Smooth muscle cell (in vitro differentiated cells): ENCODE measurements around the gene SMIM41. TPM values are rescaled to one million over a fixed set of nuclear protein-coding genes. Genes with fewer than 3 reads are reported as not detected.

Experiments used
- DNase-seq: peaks from one replicate; lab custom pipeline; 2025; ENCODE audit not compliant: unreplicated experiment; lab: John Stamatoyannopoulos, UW
- H2AFZ ChIP-seq: fragments of 200-600 bp; sonication (generic); 2 replicates; pipeline ENCODE4 v1.6.0; 2016; ENCODE audit warnings: antibody characterized with exemption, low read depth, mild to moderate bottlenecking
- H3F3A ChIP-seq: fragments of 200-600 bp; sonication (generic); 2 replicates; pipeline ENCODE4 v1.6.0; 2017; ENCODE audit warnings: antibody characterized with exemption, low read depth
- H3K27ac ChIP-seq: fragments of 200-600 bp; sonication (generic); 2 replicates; pipeline ENCODE4 v1.5.1; 2016; ENCODE audit warnings: low read depth, mild to moderate bottlenecking
- H3K27me3 ChIP-seq: fragments of 200-600 bp; sonication (generic); 2 replicates; pipeline ENCODE4 v1.6.1; 2016; ENCODE audit warnings: low read depth, mild to moderate bottlenecking
- H3K36me3 ChIP-seq: fragments of 200-600 bp; sonication (generic); 2 replicates; pipeline ENCODE4 v1.5.1; 2016; ENCODE audit warnings: low read depth
- H3K4me1 ChIP-seq: fragments of 200-600 bp; sonication (generic); 2 replicates; pipeline ENCODE4 v1.5.1; 2016; ENCODE audit warnings: low read depth
- H3K4me2 ChIP-seq: fragments of 200-600 bp; sonication (generic); 2 replicates; pipeline ENCODE4 v1.6.0; 2016; ENCODE audit warnings: mild to moderate bottlenecking
- H3K4me3 ChIP-seq: fragments of 200-600 bp; sonication (generic); 2 replicates; pipeline ENCODE4 v1.5.1; 2016; ENCODE audit warnings: mild to moderate bottlenecking
- H3K79me2 ChIP-seq: fragments of 200-600 bp; sonication (generic); 2 replicates; pipeline ENCODE4 v1.6.0; 2016; ENCODE audit warnings: low read depth, mild to moderate bottlenecking
- H3K9ac ChIP-seq: fragments of 200-600 bp; sonication (generic); 2 replicates; pipeline ENCODE4 v1.6.0; 2016; ENCODE audit warnings: low read depth
- H3K9me3 ChIP-seq: fragments of 200-600 bp; sonication (generic); replicated peaks from 2 replicates; pipeline ENCODE4 v1.5.1; 2016; ENCODE audit warnings: low read depth
- H4K20me1 ChIP-seq: fragments of 200-600 bp; sonication (generic); 2 replicates; pipeline ENCODE4 v1.6.0; 2016; ENCODE audit warnings: low read depth
- CTCF ChIP-seq: fragments of 200-600 bp; sonication (generic); IDR thresholded peaks from 2 replicates; pipeline ENCODE4 v1.5.1; 2017; ENCODE audit warnings: borderline replicate concordance, mild to moderate bottlenecking, antibody characterized with exemption; ENCODE audit not compliant: insufficient read depth, poor library complexity, severe bottlenecking
- WGBS: methylation state at CpG from one replicate; pipeline ENCODE4 v1.1.7; 2016; ENCODE audit warnings: low lambda C conversion rate; 5-methylcytosine and 5-hydroxymethylcytosine counted together
- polyA plus RNA-seq: library from polyadenylated mRNA; unstranded; fragments of >200 nt; fragmentation: Nextera tagmentation; extraction: Ambion mirVana; gene quantifications from 2 replicates; pipeline ENCODE4 v1.2.1, GENCODE V29; 2016
- total RNA-seq: library from RNA; depleted of rRNA; stranded (reverse); fragments of >200 nt; gene quantifications from 2 replicates; pipeline ENCODE4 v1.2.3, GENCODE V29; 2014

Gene SMIM41
- total and polyA plus RNA-seq, 2 experiments from 2014 or later, result not detected

DNA sequence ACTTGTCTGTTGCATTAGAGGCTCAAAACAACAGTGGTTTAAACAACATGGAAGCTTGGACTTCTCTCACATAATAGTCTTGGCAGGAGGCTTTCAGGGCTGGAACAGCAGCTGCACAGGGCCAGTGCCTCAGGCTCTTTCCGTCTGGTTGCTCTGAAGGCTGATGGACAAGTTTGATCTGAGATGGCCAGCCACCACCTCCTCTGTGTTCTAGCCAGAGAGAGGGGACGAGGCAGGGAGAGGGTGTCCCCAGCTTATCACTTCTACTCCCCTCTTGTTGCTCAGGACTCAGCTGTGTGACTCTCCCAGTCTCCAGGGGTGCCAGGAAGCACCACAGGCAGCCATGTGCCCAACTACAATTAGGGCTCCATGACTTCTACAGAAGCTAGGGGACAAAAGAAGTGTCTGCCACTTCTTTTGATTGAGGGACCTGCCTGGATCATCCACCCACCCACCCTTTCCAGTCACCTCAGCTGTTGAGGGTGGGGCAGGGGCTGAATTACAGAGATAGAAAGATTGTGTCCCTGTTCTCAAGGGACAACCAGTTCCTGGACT lies 46.6 kb downstream of the SMIM41 start:
- Histone ChIP-seq H3K27me3 (no peaks in the 10 kb centered on the region), H3K4me3 (no peak overlapping the region), H3K27ac (no peak overlapping the region), H3K9me3 (no peaks in the 10 kb centered on the region), H3K36me3 (no peaks in the 10 kb centered on the region), H3K9ac (no peak overlapping the region), H3K79me2 (no peaks in the 10 kb centered on the region), H2AFZ (no peak overlapping the region), H3K4me2 (no peak overlapping the region), H3K4me1 (no peaks in the 10 kb centered on the region), H3F3A (no peaks in the 10 kb centered on the region), H4K20me1 (no peaks in the 10 kb centered on the region)
- WGBS, result 74% methylated on average over 2 of the region's 2 CpGs
- DNase-seq, result no peak
- no peak for TF ChIP-seq CTCF

DNA sequence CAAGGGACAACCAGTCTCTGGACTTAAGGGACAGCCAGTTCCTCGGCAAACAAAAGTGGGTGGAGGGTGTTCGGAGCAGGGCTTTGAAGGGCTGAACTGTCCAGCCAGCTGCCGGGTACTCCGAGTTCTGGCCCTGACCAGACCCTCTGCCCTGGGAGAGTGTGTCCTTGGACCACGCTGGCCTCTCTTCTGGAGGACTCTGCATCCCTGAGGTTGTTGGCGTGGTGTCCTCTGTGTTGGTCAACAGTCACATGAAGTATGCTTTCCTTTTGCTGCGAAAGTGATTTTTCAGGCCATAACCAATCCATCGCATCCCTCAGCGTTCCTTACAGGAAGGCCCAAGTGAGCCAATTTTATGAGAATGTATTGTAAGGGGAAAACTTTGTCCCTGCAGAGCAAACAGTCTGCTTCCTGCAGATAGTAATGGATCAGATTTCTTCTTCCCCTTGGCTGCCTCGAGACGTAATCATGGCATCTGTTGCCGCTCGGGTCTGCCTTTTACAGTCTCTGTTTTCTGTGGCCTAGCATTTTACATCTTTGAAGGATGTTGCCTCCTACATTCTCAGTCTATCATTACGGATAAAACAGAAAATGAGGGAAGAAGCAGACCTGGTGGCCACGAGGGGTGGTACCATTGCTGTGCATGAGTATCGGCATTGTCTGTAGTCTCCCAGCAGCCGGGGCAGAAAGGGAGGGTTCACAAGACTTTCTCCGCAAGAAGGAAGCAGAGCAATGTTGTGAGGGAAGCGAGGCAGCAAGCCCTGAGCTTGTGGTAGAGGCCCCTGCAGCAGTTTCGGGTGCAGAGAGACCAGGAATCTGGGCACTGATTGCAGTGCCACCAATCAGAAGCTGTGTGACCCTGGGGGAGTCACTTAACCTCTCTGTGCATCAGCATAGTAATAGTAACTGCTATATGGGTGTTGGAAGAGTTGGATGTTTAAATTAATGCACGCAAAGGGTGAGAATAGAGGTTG lies 47.4 kb downstream of the SMIM41 start:
- Histone ChIP-seq H3K9me3 (no peaks in the 10 kb centered on the region), H3K27me3 (no peaks in the 10 kb centered on the region), H4K20me1 (no peaks in the 10 kb centered on the region), H3K79me2 (no peaks in the 10 kb centered on the region), H3K4me3 (no peak overlapping the region), H2AFZ (peak overlapping the region; percentile 73), H3K9ac (no peak overlapping the region), H3K27ac (no peak overlapping the region), H3K4me2 (no peak overlapping the region), H3F3A (no peaks in the 10 kb centered on the region), H3K4me1 (no peaks in the 10 kb centered on the region), H3K36me3 (no peaks in the 10 kb centered on the region)
- no peak for TF ChIP-seq CTCF
- DNase-seq, result no peak
- 66% methylated on average over 21 of the region's 21 CpGs for WGBS

DNA sequence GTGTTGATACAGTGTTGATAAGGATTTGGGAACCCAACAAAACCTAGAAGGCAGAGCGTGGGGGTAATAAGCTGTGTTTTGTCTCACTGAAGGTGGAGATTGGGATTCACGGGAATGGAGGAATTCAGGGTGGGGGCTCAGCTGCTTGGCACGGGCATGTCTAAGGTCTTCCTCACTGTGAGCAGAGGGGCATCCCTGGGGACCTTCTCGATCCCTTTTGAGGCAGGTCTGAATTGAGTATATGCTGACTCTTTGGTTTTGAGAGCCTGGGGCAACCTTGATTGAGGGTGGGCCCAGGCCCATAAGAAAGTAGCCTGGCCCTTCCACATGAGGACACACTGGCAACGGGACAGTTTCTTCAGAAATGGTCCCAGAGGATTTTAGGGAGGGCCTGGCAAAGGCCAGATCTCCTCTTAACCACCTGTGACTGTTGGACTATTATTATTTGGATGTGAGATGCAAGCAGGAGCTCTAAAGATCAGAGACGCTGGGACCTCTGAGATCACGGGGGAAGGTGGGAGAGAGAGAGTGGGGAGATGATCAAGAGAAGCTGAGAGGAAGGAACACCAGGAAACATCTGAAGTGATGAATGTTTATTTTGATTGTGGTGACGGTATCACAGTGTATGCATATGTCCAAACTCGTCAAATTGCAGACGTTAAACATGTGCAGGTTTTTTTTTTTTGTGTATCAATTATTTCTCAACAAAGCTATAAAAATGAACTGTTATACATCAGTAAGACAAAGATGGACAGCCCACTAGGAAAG lies 48.4 kb downstream of the SMIM41 start:
- Histone ChIP-seq H3K79me2 (no peaks in the 10 kb centered on the region), H2AFZ (no peak overlapping the region), H3K4me3 (no peak overlapping the region), H3K27me3 (no peaks in the 10 kb centered on the region), H3K9ac (no peak overlapping the region), H3F3A (no peaks in the 10 kb centered on the region), H3K4me1 (no peaks in the 10 kb centered on the region), H3K36me3 (no peaks in the 10 kb centered on the region), H3K9me3 (no peaks in the 10 kb centered on the region), H4K20me1 (no peaks in the 10 kb centered on the region), H3K27ac (no peak overlapping the region), H3K4me2 (no peak overlapping the region)
- WGBS, result 83% methylated on average over 10 of the region's 10 CpGs
- no peak for TF ChIP-seq CTCF
- no peak for DNase-seq
